ENCODE data around the gene TGOLN2.
A peak's percentile ranks its signal among the peaks of the same experiment; 100 is the strongest.
"Not testable (repeated sequence)": the region's sequence is repeated elsewhere in the genome, so short reads cannot be mapped to it uniquely, and the experiment has no call there.

The TGOLN2 gene

GRCh38 chr2:85334928-85335327, 7.1 kb upstream of the TGOLN2 start:
- no peak for DNase-seq

- not testable (repeated sequence) for DNase-seq
These were observed 6.1 kb upstream of the TGOLN2 start for GRCh38 chr2:85333877-85334276.

GRCh38 chr2:85330839-85331636, 3.2 kb upstream of the TGOLN2 start:
- DNase-seq = no peak

- not testable (repeated sequence) for DNase-seq
These were observed 1.9 kb upstream of the TGOLN2 start for GRCh38 chr2:85329701-85330100.

- DNase-seq = no peak
These were observed 1.4 kb upstream of the TGOLN2 start for GRCh38 chr2:85329181-85329651.

GRCh38 chr2:85327160-85327821, 498 bp downstream of the TGOLN2 start:
- DNase-seq = peak; percentile 4

GRCh38 chr2:85326406-85327159, 1.2 kb downstream of the TGOLN2 start:
- DNase-seq = no peak

- no peak for DNase-seq
These were observed 2.4 kb downstream of the TGOLN2 start for GRCh38 chr2:85325466-85325811.

GRCh38 chr2:85324639-85325465, 2.9 kb downstream of the TGOLN2 start:
- no peak for DNase-seq

- not testable (repeated sequence) for DNase-seq
These were observed 3.8 kb downstream of the TGOLN2 start for GRCh38 chr2:85323988-85324367.

GRCh38 chr2:85323351-85323987, 4.3 kb downstream of the TGOLN2 start:
- DNase-seq = no peak

GRCh38 chr2:85319796-85320195, 8.0 kb downstream of the TGOLN2 start:
- no peak for DNase-seq

- peak; percentile 88 for DNase-seq
These were observed 9.3 kb downstream of the TGOLN2 start for GRCh38 chr2:85318222-85319074.

GRCh38 chr2:85315921-85316320, 11.9 kb downstream of the TGOLN2 start:
- DNase-seq = not testable (repeated sequence)

GRCh38 chr2:85314884-85315242, 12.9 kb downstream of the TGOLN2 start:
- no peak for DNase-seq

GRCh38 chr2:85312404-85312803, 15.4 kb downstream of the TGOLN2 start:
- DNase-seq = no peak

GRCh38 chr2:85310330-85310729, 17.5 kb downstream of the TGOLN2 start:
- no peak for DNase-seq

- DNase-seq = no peak
These were observed 18.0 kb downstream of the TGOLN2 start for GRCh38 chr2:85309699-85310321.

- peak; percentile 1 for DNase-seq
These were observed 18.8 kb downstream of the TGOLN2 start for GRCh38 chr2:85308896-85309555.

GRCh38 chr2:85308201-85308600, 19.6 kb downstream of the TGOLN2 start:
- no peak for DNase-seq

Measured in amniotic stem cell (primary cell).